CD4-positive, alpha-beta T cell treated with Interleukin-1 beta for 1 hour (primary cell): ENCODE measurements around the gene SSNA1.

Source experiments
- DNase-seq, 2 donors: peaks; one replicate each; pipeline ENCODE4 v3.0.0-alpha.2; 2020 to 2022

The SSNA1 gene

GRCh38 chr9:137204731-137205125 lies 16.3 kb downstream of the SSNA1 start:
- no peak for DNase-seq

GRCh38 chr9:137205126-137206069 lies 16.9 kb downstream of the SSNA1 start, which contains the start of the genes NDOR1 and TMEM203:
NDOR1 (plus strand) TSS chr9:137205700; CDS start chr9:137205778, 78 bp downstream.
TMEM203 (minus strand) TSS chr9:137205648; CDS start chr9:137205414, 234 bp downstream.
- peak; percentile 90 to 92 for DNase-seq

GRCh38 chr9:137206602-137207001 lies 18.1 kb downstream of the SSNA1 start:
- no peak for DNase-seq

DNA sequence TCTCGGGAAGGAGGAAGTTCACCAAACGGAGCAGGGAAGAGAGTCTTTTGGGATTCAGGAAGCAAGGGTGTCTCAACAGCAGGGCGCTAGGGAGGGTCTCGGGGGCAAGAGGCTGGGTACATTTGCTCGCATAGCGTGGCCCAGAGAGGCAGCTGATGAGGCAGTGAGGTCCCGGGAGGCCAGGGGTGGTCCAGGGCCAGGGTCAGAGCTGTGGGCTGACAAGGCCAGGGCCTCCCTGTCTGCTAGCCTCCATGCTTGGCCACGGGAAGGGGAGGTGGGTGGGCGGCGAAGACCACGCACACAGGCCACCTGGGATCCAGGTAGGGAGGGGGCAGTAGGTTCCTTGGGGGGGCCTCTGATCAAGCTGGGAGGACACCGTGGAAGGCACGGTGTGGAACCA lies 23.1 kb downstream of the SSNA1 start:
- DNase-seq: no peak

DNA sequence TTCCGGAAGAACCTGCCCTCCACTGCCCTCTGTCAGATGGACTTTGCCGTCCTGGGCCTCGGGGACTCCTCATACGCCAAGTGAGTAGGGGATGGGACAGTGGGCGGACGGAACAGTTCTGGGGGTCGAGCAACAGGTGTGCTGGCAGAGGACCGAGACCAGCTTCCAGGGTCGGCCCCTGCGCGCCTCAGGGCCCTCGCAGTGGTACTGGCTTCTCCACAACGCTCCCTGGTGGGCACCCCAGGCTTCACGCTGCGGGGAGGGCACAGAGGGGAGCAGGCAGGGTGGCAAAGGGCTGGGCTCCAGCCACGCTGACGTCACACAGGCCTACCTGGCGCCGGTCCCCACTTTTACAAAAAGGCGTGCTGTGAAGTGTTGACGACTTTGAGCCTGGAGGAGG lies 24.0 kb downstream of the SSNA1 start:
- no peak for DNase-seq

DNA sequence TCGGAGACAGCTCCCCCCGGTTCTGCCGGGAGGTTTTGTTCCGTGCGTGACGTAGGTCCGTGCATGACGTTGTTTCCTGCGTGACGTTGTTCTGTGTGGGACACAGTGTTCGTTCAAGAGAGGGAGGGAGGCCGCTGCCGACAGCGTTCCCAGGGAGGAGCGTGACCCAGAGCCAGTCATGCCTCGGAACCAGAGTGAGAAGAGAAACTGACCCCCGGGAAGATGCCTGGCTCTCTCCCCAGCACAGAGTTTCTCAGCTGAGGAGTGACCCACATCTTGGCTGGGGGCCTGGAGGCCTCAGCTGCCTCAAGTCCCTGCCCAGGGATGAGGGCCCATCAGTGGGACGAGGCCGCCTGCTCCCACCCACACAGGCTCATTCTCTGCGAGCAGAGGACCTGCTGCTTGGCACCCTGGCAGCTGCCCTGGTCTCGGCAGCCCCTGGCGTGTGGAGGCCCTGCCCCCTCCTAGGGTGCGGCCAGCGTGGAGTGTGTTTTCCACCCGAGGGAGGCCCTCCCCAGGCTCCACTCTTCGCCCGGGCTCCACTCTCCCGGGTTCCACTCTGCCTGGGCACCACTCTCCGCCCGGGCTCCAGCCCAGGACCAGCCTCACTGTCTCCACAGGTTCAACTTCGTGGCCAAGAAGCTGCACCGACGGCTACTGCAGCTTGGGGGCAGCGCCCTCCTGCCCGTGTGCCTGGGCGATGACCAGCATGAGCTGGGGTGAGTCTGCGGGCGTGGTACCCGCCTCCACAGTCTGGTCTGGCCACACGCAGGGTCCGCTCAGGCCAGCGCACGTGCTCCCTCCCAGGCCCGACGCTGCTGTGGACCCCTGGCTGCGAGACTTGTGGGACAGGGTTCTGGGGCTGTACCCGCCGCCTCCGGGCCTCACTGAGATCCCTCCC lies 24.9 kb downstream of the SSNA1 start:
- no peak for DNase-seq

GRCh38 chr9:137214620-137215019 lies 26.1 kb downstream of the SSNA1 start:
- DNase-seq: no peak

DNA sequence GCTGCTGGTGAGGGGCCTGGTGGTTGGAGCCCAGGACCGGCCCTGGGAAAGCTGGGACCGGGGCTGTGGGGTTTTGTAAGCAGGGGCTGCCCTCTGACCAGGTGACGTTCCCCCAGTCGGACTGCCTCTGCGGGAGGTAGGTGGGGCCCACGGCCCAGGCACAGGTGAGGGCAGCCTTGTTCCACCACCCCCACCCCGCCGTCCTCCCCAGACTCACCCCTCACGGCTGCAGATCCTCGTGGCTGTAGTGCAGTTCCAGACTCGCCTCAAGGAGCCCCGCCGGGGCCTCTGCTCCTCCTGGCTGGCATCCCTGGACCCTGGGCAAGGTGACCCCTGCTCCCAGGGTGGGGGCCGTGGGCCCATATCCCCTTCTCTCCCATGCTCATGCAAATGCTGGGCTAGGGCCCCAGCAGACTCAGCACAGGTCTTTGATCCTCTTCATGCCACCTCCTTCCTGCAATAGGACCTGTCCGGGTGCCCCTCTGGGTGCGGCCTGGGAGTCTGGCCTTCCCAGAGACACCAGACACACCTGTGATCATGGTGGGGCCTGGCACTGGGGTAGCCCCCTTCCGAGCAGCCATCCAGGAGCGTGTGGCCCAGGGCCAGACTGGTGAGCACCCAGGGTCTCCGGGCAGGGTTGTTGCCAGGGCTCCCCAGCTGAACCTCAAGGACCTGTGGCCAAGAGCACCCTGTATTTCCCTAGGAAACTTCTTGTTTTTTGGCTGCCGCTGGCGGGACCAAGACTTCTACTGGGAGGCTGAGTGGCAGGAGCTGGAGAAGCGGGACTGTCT lies 26.9 kb downstream of the SSNA1 start:
- no peak for DNase-seq

DNA sequence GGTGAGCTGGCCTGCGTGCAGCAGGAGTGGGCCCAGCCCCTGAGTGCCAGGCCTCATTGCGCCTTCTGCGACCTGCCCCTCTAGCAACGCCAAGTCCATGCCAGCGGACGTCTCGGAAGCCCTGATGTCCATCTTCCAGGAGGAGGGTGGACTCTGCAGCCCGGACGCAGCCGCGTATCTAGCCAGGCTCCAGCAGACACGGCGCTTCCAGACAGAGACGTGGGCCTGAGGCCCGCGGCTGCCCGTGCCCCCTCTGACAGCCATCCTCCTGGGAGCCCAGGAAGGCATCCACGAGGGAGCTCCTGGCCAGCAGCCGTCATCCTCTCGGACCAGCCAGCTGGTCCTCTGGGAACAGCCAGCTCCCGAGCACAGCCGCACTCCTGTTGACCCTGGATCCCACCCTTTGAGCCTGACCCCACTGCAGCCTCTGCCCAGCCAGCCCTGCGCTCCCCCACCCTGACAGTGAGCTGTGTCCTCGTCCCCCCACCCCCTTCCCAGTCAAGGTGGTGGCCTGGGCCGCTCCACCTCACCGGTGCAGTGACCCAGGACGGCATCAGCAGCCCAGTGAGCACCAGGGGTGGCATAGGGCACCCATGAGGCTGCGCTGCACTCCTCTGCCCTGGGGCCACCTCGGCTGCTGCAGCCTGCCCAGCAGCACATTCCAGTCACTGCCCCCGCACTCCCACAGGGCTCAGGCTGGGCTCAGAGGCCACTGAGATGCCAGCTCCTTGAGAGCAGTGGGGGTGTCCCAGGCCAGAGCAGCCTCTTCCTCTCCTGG lies 27.9 kb downstream of the SSNA1 start:
- no peak for DNase-seq

GRCh38 chr9:137217276-137218211 lies 29.1 kb downstream of the SSNA1 start:
- no peak for DNase-seq

DNA sequence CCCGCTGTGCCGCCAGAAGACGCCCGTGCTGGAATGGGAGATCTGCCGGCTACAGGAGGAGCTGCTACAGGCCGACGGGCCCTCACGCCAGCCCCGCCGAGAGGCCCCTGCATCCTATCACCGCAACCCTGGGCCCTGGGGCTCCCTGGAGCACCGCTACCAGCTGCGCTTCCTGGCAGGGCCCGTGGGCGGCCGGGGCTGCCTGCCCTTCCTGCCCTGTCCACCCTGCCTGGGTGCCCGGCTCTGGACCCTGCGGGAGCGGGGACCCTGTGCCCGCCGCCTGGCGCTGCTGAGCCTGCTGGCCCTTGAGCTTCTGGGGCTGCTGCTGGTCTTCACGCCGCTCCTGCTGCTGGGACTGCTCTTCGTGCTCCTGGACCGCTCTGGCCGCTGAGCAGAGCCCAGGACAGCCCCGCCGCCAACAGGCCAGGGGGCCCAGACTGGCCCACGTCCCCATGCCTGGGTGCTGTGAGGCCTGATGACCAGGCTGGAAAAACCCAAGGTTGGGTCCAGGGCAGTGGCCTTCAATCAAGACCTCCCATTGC lies 29.8 kb downstream of the SSNA1 start:
- no peak for DNase-seq

GRCh38 chr9:137218754-137219271 lies 30.3 kb downstream of the SSNA1 start:
- no peak for DNase-seq

GRCh38 chr9:137219757-137220316 lies 31.4 kb downstream of the SSNA1 start:
- DNase-seq: no peak

DNA sequence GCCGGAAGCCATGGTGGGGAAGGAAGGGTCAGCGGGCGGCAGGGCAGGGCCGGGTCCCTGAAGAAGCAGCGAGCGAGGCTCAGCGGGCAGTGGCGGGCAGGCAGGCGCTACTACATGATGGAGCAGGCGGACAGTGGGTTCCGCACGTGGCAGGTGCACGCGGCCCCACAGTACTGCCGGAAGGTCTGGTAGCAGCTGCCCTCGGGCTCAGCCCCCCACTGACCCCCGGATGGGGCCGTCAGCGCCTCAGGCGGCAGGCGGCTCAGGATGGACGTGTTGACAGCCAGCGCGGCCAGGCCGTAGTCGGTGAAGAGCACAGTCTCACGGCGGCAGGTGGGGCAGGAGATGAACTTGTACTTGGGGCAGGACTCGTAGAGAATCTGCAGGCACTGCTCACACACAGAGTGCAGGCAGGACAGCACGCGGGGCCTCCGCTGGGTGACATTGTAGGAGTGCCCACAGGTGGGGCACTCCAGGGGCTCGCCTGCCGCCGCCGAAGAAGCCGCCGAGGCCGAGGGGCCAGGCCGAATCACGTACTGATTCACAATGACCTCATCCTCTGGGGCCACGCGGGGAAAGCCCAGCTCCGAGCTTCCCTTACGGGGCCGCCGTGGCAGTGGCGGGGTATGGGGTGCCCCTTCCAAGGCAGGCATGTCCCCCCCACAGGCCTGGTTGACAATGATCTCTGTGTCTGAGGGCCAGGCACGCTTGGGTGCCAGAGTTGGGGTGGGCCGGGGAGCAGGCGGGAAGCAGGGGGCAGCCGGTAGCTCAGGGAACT lies 32.0 kb downstream of the SSNA1 start:
- DNase-seq: no peak

DNA sequence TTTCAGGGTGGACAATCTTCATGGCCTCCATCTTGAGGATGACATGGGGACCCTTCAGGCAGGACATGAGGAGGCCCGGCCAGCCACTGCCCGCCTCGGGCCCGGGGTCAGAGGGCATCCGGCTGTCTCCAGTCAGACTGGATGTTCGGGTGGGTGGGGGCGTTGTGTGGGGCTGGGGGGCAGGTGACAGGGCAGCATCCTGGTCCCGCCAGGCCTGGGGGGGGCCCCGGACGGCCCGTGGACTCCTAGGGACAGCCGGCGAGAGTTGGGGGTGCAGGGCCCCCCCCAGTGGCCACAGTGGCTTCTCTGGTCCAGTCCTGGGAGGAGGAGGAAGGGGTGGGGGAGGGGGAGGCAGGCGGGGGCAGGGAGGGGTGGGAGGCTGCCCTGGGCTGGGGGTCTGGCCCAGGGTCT lies 32.6 kb downstream of the SSNA1 start:
- DNase-seq: no peak

- peak in 1 of 2 donors; percentile 17 for DNase-seq
Measured at GRCh38 chr9:137221506-137222111, 33.1 kb downstream of the SSNA1 start.

DNA sequence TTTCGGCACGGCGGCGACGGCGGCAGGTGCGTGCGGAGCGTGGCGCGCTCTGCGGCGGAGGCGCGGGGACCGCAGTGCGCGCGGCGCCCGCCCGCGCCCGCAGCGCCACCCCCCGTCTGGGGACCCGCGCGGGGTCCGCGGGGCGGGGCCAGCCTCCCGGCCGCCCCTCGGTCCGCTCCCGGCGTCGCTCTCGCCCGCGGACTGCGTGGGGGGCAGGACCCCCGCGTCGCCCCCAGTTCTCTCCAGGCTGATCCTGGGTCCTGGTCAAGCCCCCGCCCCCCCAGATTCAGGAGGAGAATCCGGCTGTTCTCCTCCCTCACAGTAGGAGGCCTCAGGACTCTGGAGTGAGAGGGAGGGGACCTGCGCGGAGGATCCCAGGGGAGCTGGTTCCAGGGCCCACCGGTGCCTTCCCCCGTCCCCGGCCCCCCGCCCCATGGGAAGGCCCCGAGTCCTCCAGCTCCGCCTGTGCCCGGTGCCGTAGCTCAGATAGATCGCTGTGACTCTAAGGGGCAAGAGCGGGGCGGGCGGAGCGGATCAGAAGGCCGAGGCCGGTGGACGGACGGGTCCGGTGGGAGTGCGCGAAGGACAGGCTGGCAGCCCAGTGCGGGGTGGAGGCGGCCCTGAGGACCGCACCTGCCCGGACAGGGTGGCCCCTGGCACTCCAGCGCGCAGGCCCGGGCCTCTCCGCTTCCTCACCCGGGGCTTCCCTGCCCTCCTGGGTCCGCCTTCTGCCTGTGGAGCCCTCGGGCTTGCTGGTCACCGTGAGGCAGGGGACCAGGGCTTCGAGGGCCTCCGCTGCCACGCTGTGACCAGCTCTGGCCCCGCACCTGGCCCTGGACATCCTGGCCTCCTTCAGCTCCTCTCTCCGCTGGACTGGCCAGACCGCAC lies 34.0 kb downstream of the SSNA1 start, which contains the start of gene RNF208:
RNF208 (minus strand) TSS at position 51 of the 888 bp plus-strand sequence. CDS start 1,028 bp downstream, outside the sequence.
- DNase-seq: peak in 1 of 2 donors; percentile 8
